Stimulated activated CD8-positive, alpha-beta memory T cell treated with anti-CD3 and anti-CD28 coated beads, Interleukin-7, amount 100 ng/mL, for 4 hours (primary cell): ENCODE results near the gene SYT7.
"Not testable (repeated sequence)": the region's sequence is repeated elsewhere in the genome, so short reads cannot be mapped to it uniquely, and the experiment has no call there.

ENCODE experiments used
- DNase-seq, 2 donors: peaks; one replicate each; pipeline ENCODE4 v3.0.0-alpha.2; 2020; ENCODE audit warnings: low read depth in 2 of 2

SYT7 gene

GRCh38 chr11:61480261-61480993 is 100.4 kb downstream of the SYT7 start:
- DNase-seq: no peak

GRCh38 chr11:61479360-61480058 is 101.4 kb downstream of the SYT7 start:
- not testable (repeated sequence) for DNase-seq

- DNase-seq: peak; percentile 26 to 40
Observed at GRCh38 chr11:61477727-61478148, 103.1 kb downstream of the SYT7 start.

GRCh38 chr11:61477126-61477525 is 103.8 kb downstream of the SYT7 start:
- no peak for DNase-seq

- DNase-seq: no peak
Observed at GRCh38 chr11:61476371-61476770, 104.5 kb downstream of the SYT7 start.

GRCh38 chr11:61475433-61475832 is 105.4 kb downstream of the SYT7 start:
- no peak for DNase-seq

- no peak for DNase-seq
Observed at GRCh38 chr11:61474013-61474643, 106.7 kb downstream of the SYT7 start.

GRCh38 chr11:61473370-61474012 is 107.4 kb downstream of the SYT7 start:
- DNase-seq: no peak

GRCh38 chr11:61472868-61473267 is 108.0 kb downstream of the SYT7 start:
- no peak for DNase-seq

GRCh38 chr11:61472282-61472681 is 108.6 kb downstream of the SYT7 start:
- no peak for DNase-seq

GRCh38 chr11:61468002-61468401 is 112.9 kb downstream of the SYT7 start:
- no peak for DNase-seq

- not testable (repeated sequence) for DNase-seq
Observed at GRCh38 chr11:61467602-61468001, 113.3 kb downstream of the SYT7 start.
